HepG2 (cell line): ENCODE results near the gene ZNF483. TPM values are rescaled to one million over a fixed set of nuclear protein-coding genes. Genes with fewer than 3 reads are reported as not detected.
"Not testable (repeated sequence)": the region's sequence is repeated elsewhere in the genome, so short reads cannot be mapped to it uniquely, and the experiment has no call there.

Experiments
- ATAC-seq: fragments of 200-7000 bp; cut with Tn5 transposase; 3 replicates; pipeline ENCODE4 v1.9.1; 2020; ENCODE audit warnings: mild to moderate bottlenecking, moderate library complexity
- BruUV-seq: library from RNA; stranded (reverse); fragments of 400-500 nt; replicated peaks from 2 replicates; lab custom pipeline; 2021; lab: Mats Ljungman, UMichigan
- CTCF ChIA-PET: fragments of 300-600 bp; formaldehyde crosslinking; extraction: SDS; loops from one replicate; lab custom pipeline; 2021; ENCODE audit warnings: low total read pairs, inconsistent platforms, low intra/inter-chr PET ratio; lab: Yijun Ruan, JAX
- POLR2A ChIA-PET: fragments of 350-600 bp; sonication (Branson Sonifier 250); formaldehyde crosslinking; loops from one replicate; lab custom pipeline; 2020; ENCODE audit warnings: antibody characterized with exemption, inconsistent platforms; lab: Yijun Ruan, JAX
- DNase-seq: peaks from one replicate; pipeline ENCODE4 v3.0.0-alpha.2; 2015; ENCODE audit warnings: low spot score
- FAIRE-seq: peaks from 3 replicates; lab custom pipeline; 2011; peaks lifted over from hg19 to GRCh38; lab: Jason Lieb, UNC
- H2AFZ ChIP-seq: one replicate; pipeline ENCODE4 v1.6.1; 2011; ENCODE audit warnings: low read length, inconsistent platforms
- H3K27ac ChIP-seq: fragments of 300-600 bp; 3 replicates; pipeline ENCODE4 v1.8.0; 2011; ENCODE audit warnings: mixed run types, mild to moderate bottlenecking, mixed read lengths, low read length, inconsistent platforms; ENCODE audit not compliant: insufficient read depth; ENCODE audit errors: extremely low read length
- H3K27me3 ChIP-seq, 2 experiments: fragments of 200-600 bp in 1 of 2; 2 replicates in 1 of 2; 3 replicates in 1 of 2; pipeline versions ENCODE4 v1.6.0 to v1.8.0; 2011; ENCODE audit warnings: low read length in 2 of 2, mild to moderate bottlenecking in 2 of 2, moderate library complexity in 2 of 2, inconsistent platforms in 1 of 2; ENCODE audit not compliant: insufficient read depth in 2 of 2, control insufficient read depth in 1 of 2
- H3K36me3 ChIP-seq, 2 experiments: fragments of 200-600 bp in 1 of 2; replicated peaks in 1 of 2; 2 replicates in 1 of 2; 3 replicates in 1 of 2; pipeline versions ENCODE4 v1.5.1 to v1.8.0; 2011; ENCODE audit warnings: low read length in 2 of 2, inconsistent platforms in 1 of 2; ENCODE audit not compliant: insufficient read depth in 2 of 2, control insufficient read depth in 1 of 2
- H3K4me1 ChIP-seq: 2 replicates; pipeline ENCODE4 v1.5.1; 2012; ENCODE audit warnings: low read length, inconsistent platforms; ENCODE audit not compliant: insufficient read depth
- H3K4me2 ChIP-seq: 2 replicates; pipeline ENCODE4 v1.6.0; 2011; ENCODE audit warnings: low read depth, low read length, inconsistent platforms
- H3K4me3 ChIP-seq, 3 experiments: fragments of 200-600 bp in 1 of 3; sonication (generic), shearing (Covaris generic) in 1 of 3; replicated peaks in 1 of 3; 2 replicates each; pipeline ENCODE4 v1.5.1; 2011 to 2016; ENCODE audit warnings: low read length in 3 of 3, inconsistent platforms in 2 of 3, low read depth in 2 of 3, mild to moderate bottlenecking in 2 of 3, control low read depth in 1 of 3, mixed read lengths in 1 of 3; ENCODE audit not compliant: insufficient read depth in 1 of 3
- H3K79me2 ChIP-seq: one replicate; pipeline ENCODE4 v1.6.1; 2011; ENCODE audit warnings: low read length, inconsistent platforms; ENCODE audit not compliant: insufficient read depth
- H3K9ac ChIP-seq: 2 replicates; pipeline ENCODE4 v1.6.0; 2011; ENCODE audit warnings: mild to moderate bottlenecking, low read depth, low read length, inconsistent platforms; ENCODE audit not compliant: insufficient read depth
- H3K9me3 ChIP-seq: 2 replicates; pipeline ENCODE4 v1.5.1; 2012; ENCODE audit warnings: mild to moderate bottlenecking, low read length
- H4K20me1 ChIP-seq: 2 replicates; pipeline ENCODE4 v1.6.0; 2011; ENCODE audit warnings: inconsistent platforms, mild to moderate bottlenecking, low read length, moderate library complexity; ENCODE audit not compliant: insufficient read depth
- ASH2L ChIP-seq: fragments of 300-600, 200-600 bp; sonication (generic); IDR thresholded peaks from 2 replicates; pipeline ENCODE4 v1.7.0; 2017; ENCODE audit warnings: low read depth, mild to moderate bottlenecking, moderate library complexity, mixed read lengths, low read length; ENCODE audit not compliant: insufficient read length
- CHD2 ChIP-seq: IDR thresholded peaks from 2 replicates; pipeline ENCODE4 v1.6.1; 2011; ENCODE audit warnings: low read depth, low read length, improper control_type of control experiment
- HDAC2 ChIP-seq: sonication (generic); formaldehyde crosslinking; IDR thresholded peaks from 2 replicates; pipeline ENCODE4 v1.4.0; 2020; ENCODE audit warnings: missing genetic modification reagents
- JARID2 ChIP-seq: sonication (generic); formaldehyde crosslinking; IDR thresholded peaks from 2 replicates; pipeline ENCODE4 v1.8.1; 2023; ENCODE audit warnings: missing genetic modification reagents, inconsistent platforms; ENCODE audit not compliant: insufficient replicate concordance
- KAT2B ChIP-seq: fragments of 150-350 bp; IDR thresholded peaks from 2 replicates; pipeline ENCODE4 v1.6.1; 2014; ENCODE audit warnings: low read depth, low read length, borderline replicate concordance
- MEIS1 ChIP-seq: sonication (generic); formaldehyde crosslinking; IDR thresholded peaks from 2 replicates; pipeline ENCODE4 v1.9.0; 2021; ENCODE audit warnings: mild to moderate bottlenecking, missing genetic modification reagents, moderate library complexity, borderline replicate concordance
- NR2C2 ChIP-seq: sonication (generic); formaldehyde crosslinking; IDR thresholded peaks from 2 replicates; pipeline ENCODE4 v1.4.0; 2020; ENCODE audit warnings: missing genetic modification reagents, mild to moderate bottlenecking, moderate library complexity, borderline replicate concordance
- PHF21A ChIP-seq: sonication (generic); formaldehyde crosslinking; IDR thresholded peaks from 2 replicates; pipeline ENCODE4 v1.5.0; 2020; ENCODE audit warnings: mild to moderate bottlenecking, missing genetic modification reagents
- PHF8 ChIP-seq: sonication (generic); formaldehyde crosslinking; IDR thresholded peaks from 2 replicates; pipeline ENCODE4 v1.5.0; 2020; ENCODE audit warnings: missing genetic modification reagents
- PRMT3 ChIP-seq: sonication (generic); formaldehyde crosslinking; IDR thresholded peaks from 2 replicates; pipeline ENCODE4 v1.8.1; 2022; ENCODE audit warnings: low read depth, mild to moderate bottlenecking, moderate library complexity, missing genetic modification reagents, borderline replicate concordance
- SIN3B ChIP-seq: fragments of 150-350 bp; IDR thresholded peaks from 2 replicates; pipeline ENCODE4 v1.6.1; 2014; ENCODE audit warnings: low read length
- SMYD3 ChIP-seq: sonication (generic); formaldehyde crosslinking; IDR thresholded peaks from 2 replicates; pipeline ENCODE4 v1.8.1; 2023; ENCODE audit warnings: mild to moderate bottlenecking, missing genetic modification reagents
- SOX6 ChIP-seq, 2 experiments: fragments of 450-650 bp in 1 of 2; sonication (generic) in 1 of 2; formaldehyde crosslinking in 1 of 2; IDR thresholded peaks; 2 replicates each; pipeline versions ENCODE4 v1.4.0 to v1.6.1; 2017 to 2020; ENCODE audit warnings: antibody characterized with exemption in 1 of 2, mild to moderate bottlenecking in 1 of 2, missing genetic modification reagents in 1 of 2
- TARDBP ChIP-seq: sonication (generic); formaldehyde crosslinking; IDR thresholded peaks from 2 replicates; pipeline ENCODE4 v1.8.0; 2022; ENCODE audit warnings: mild to moderate bottlenecking, missing genetic modification reagents
- TBP ChIP-seq: sonication (generic); formaldehyde crosslinking; IDR thresholded peaks from 2 replicates; pipeline ENCODE4 v1.5.0; 2020; ENCODE audit warnings: missing genetic modification reagents
- ZNF496 ChIP-seq: sonication (generic); formaldehyde crosslinking; IDR thresholded peaks from 2 replicates; pipeline ENCODE4 v1.8.1; 2023; ENCODE audit warnings: mild to moderate bottlenecking, moderate library complexity, missing genetic modification reagents; ENCODE audit not compliant: insufficient replicate concordance
- ZNF543 ChIP-seq: sonication (generic); formaldehyde crosslinking; IDR thresholded peaks from 2 replicates; pipeline ENCODE4 v1.4.0; 2020; ENCODE audit warnings: mild to moderate bottlenecking, missing genetic modification reagents
- ZSCAN12 ChIP-seq: sonication (generic); formaldehyde crosslinking; IDR thresholded peaks from 2 replicates; pipeline ENCODE4 v1.9.0; 2021; ENCODE audit warnings: mild to moderate bottlenecking, missing genetic modification reagents
- WGBS: methylation state at CpG from one replicate; pipeline ENCODE4 v1.1.6; 2017; ENCODE audit warnings: low lambda C conversion rate; 5-methylcytosine and 5-hydroxymethylcytosine counted together
- in situ Hi-C: cut with HindIII; loops from 2 replicates; pipeline ENCODE4 v1.10.0; 2017; ENCODE audit warnings: low pct_unique_long_range_greater_than_20kb; ENCODE audit not compliant: extremely low pct_ligation_motif_present
- intact Hi-C: fragments of 100-400 bp; cut with micrococcal nuclease; formaldehyde crosslinking; loops from one replicate; pipeline ENCODE4 v1.10.0; 2022; ENCODE audit not compliant: unreplicated experiment
- polyA plus RNA-seq, 8 experiments: library from polyadenylated mRNA; depleted of rRNA in 3 of 8; stranded (reverse) in 7 of 8; unstranded in 1 of 8; fragments of >200 nt; fragmentation: Illumina TruSeq in 4 of 8; extraction: Trizol in 4 of 8; gene quantifications; 2 replicates each; pipeline versions ENCODE4 v1.2.1 to v1.2.3, GENCODE V29; 2011 to 2016; ENCODE audit warnings: low read depth in 4 of 8, missing spikeins in 1 of 8, mixed read lengths in 1 of 8; ENCODE audit not compliant: insufficient read depth in 1 of 8
- total RNA-seq, 5 experiments: library from RNA; depleted of rRNA; stranded (reverse); fragments of >200 nt; fragmentation: Illumina TruSeq; extraction: Trizol; gene quantifications; 2 replicates each; pipeline ENCODE4 v1.2.3, GENCODE V29; 2016; ENCODE audit warnings: low read depth in 1 of 5
- TF ChIP-seq, protein P1 (sequence below): sonication (generic); formaldehyde crosslinking; IDR thresholded peaks from 2 replicates; pipeline ENCODE4 v1.5.1; 2020; ENCODE audit warnings: mild to moderate bottlenecking, missing genetic modification reagents, moderate library complexity
- TF ChIP-seq, protein P2 (sequence below): sonication (generic); formaldehyde crosslinking; IDR thresholded peaks from 2 replicates; pipeline ENCODE4 v1.4.0; 2020; ENCODE audit warnings: missing genetic modification reagents

The ZNF483 gene
- total and polyA plus RNA-seq, 2 of the 13 experiments (the other 11 are each of a cell fraction or from before 2014, with no cell fraction given), result 2.0 to 9.5 TPM

GRCh38 chr9:111484572-111484894 lies 40.4 kb upstream of the ZNF483 start (continued):
- TF ChIP-seq PRMT3 (no peak), MEIS1 (no peak), HDAC2 (peak; percentile 2; the same call in 1 of the 2 replicates), PHF8 (CRISPR knock-in tag) (no peak), ZNF543 (CRISPR knock-in tag) (peak; percentile 14; the same call in 1 of the 2 replicates), ASH2L (peak; percentile 60), SOX6 (IDR thresholded peaks at IDR 0.05) (no peak), SOX6 (CRISPR knock-in tag; IDR thresholded peaks at IDR 0.05) (peak; percentile 4; the same call in 1 of the 2 replicates), ZSCAN12 (CRISPR knock-in tag) (no peak), TARDBP (peak; percentile 74; the same call in 1 of the 2 replicates), KAT2B (no peak), SMYD3 (CRISPR knock-in tag) (0 out of 2 replicates have a peak, but pooled peaks have one; percentile 3), TBP (CRISPR knock-in tag) (no peak), CHD2 (no peak), SIN3B (no peak), ZNF496 (no peak), JARID2 (CRISPR knock-in tag) (no peak), PHF21A (0 out of 2 replicates have a peak, but pooled peaks have one; percentile 22), NR2C2 (CRISPR knock-in tag) (0 out of 2 replicates have a peak, but pooled peaks have one; percentile 22)
- TF ChIP-seq, protein P1, sequence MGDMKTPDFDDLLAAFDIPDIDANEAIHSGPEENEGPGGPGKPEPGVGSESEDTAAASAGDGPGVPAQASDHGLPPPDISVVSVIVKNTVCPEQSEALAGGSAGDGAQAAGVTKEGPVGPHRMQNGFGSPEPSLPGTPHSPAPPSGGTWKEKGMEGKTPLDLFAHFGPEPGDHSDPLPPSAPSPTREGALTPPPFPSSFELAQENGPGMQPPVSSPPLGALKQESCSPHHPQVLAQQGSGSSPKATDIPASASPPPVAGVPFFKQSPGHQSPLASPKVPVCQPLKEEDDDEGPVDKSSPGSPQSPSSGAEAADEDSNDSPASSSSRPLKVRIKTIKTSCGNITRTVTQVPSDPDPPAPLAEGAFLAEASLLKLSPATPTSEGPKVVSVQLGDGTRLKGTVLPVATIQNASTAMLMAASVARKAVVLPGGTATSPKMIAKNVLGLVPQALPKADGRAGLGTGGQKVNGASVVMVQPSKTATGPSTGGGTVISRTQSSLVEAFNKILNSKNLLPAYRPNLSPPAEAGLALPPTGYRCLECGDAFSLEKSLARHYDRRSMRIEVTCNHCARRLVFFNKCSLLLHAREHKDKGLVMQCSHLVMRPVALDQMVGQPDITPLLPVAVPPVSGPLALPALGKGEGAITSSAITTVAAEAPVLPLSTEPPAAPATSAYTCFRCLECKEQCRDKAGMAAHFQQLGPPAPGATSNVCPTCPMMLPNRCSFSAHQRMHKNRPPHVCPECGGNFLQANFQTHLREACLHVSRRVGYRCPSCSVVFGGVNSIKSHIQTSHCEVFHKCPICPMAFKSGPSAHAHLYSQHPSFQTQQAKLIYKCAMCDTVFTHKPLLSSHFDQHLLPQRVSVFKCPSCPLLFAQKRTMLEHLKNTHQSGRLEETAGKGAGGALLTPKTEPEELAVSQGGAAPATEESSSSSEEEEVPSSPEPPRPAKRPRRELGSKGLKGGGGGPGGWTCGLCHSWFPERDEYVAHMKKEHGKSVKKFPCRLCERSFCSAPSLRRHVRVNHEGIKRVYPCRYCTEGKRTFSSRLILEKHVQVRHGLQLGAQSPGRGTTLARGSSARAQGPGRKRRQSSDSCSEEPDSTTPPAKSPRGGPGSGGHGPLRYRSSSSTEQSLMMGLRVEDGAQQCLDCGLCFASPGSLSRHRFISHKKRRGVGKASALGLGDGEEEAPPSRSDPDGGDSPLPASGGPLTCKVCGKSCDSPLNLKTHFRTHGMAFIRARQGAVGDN (CRISPR knock-in tag), result 0 out of 2 replicates have a peak, but pooled peaks have one; percentile 4
- TF ChIP-seq, protein P2, sequence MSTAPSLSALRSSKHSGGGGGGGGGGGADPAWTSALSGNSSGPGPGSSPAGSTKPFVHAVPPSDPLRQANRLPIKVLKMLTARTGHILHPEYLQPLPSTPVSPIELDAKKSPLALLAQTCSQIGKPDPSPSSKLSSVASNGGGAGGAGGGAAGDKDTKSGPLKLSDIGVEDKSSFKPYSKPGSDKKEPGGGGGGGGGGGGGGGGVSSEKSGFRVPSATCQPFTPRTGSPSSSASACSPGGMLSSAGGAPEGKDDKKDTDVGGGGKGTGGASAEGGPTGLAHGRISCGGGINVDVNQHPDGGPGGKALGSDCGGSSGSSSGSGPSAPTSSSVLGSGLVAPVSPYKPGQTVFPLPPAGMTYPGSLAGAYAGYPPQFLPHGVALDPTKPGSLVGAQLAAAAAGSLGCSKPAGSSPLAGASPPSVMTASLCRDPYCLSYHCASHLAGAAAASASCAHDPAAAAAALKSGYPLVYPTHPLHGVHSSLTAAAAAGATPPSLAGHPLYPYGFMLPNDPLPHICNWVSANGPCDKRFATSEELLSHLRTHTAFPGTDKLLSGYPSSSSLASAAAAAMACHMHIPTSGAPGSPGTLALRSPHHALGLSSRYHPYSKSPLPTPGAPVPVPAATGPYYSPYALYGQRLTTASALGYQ (CRISPR knock-in tag), result peak; percentile 57; the same call in 1 of the 2 replicates

- H3K4me2 ChIP-seq, H4K20me1 ChIP-seq, FAIRE-seq, in situ Hi-C loops, H3K4me1 ChIP-seq, BruUV-seq, H3K27ac ChIP-seq, intact Hi-C loops, DNase-seq, H3K9ac ChIP-seq, CTCF ChIA-PET, H3K4me3 ChIP-seq, H3K79me2 ChIP-seq, H3K9me3 ChIP-seq, ATAC-seq, H3K36me3 ChIP-seq, H3K27me3 ChIP-seq, POLR2A ChIA-PET, H2AFZ ChIP-seq: not testable (repeated sequence)
- 72% methylated on average over 2 of the region's 2 CpGs for WGBS
Observed at GRCh38 chr9:111497196-111497595, 27.8 kb upstream of the ZNF483 start.
